SK-N-MC (cell line): ENCODE results near the gene USP10.

ENCODE experiments used
- DNase-seq: peaks from one replicate; pipeline ENCODE4 v3.0.0-alpha.2; 2011; ENCODE audit warnings: low read depth, low spot score
- H3K27ac ChIP-seq: fragments of 200-600 bp; sonication (generic); 2 replicates; pipeline ENCODE4 v1.5.1; 2016; ENCODE audit warnings: mixed run types
- H3K36me3 ChIP-seq: fragments of 200-600 bp; sonication (generic); 2 replicates; pipeline ENCODE4 v1.6.1; 2017; ENCODE audit warnings: antibody characterized with exemption, low read length, mixed read lengths; ENCODE audit not compliant: insufficient read depth
- H3K4me3 ChIP-seq: fragments of 200-600 bp; sonication (generic); 2 replicates; pipeline ENCODE4 v1.5.1; 2016
- H3K9ac ChIP-seq: fragments of 200-600 bp; sonication (generic); 2 replicates; pipeline ENCODE4 v1.8.0; 2017; ENCODE audit warnings: mixed run types, mixed read lengths; ENCODE audit not compliant: insufficient read length
- H3K9me3 ChIP-seq: fragments of 200-600 bp; sonication (generic); 2 replicates; pipeline ENCODE4 v1.6.1; 2017; ENCODE audit warnings: low read depth, mild to moderate bottlenecking, antibody characterized with exemption, low read length, moderate library complexity, mixed read lengths
- EZH2 ChIP-seq: fragments of 200-600 bp; sonication (generic); IDR thresholded peaks from one replicate; pipeline ENCODE4 v1.6.1; 2017; ENCODE audit warnings: antibody characterized with exemption
- FOXP2 ChIP-seq: optimal IDR thresholded peaks from 2 replicates; pipeline ENCODE3; 2011; ENCODE audit warnings: mild to moderate bottlenecking, moderate library complexity; ENCODE audit not compliant: insufficient read depth; ENCODE audit errors: extremely low read length, control extremely low read depth
- POLR2AphosphoS5 ChIP-seq: IDR thresholded peaks from 2 replicates; pipeline ENCODE4 v1.6.1; 2012; ENCODE audit warnings: mild to moderate bottlenecking, low read depth, low read length, borderline replicate concordance

The USP10 gene

DNA sequence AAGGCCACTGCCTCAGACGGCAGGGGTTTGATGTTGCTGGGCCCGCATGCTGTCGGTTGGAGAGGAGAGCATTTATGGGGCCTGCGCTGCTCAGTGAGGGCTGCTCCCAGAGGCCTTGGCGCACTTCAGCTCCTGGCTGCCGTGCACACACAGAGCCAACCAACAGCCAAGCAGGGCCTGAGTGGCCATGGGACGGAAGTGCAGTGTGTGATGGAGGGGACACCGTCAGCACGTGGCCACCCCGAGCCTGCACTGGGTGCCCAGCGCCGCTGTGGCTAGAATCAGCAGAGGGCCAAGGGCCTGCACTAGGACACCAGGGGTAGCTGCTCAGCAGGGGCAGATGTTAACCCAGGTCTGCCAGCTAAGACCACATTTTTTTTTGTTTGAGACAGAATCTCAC is 29.7 kb upstream of the USP10 start:
- no peak for DNase-seq
- no peak overlapping the region for H3K4me3 ChIP-seq
- H3K36me3 ChIP-seq: no peaks in the 10 kb centered on the region
- H3K9ac ChIP-seq: no peak overlapping the region
- no peak overlapping the region for H3K27ac ChIP-seq
- TF ChIP-seq EZH2: no peak
- TF ChIP-seq POLR2AphosphoS5: no peak
- TF ChIP-seq FOXP2: no peak
- H3K9me3 ChIP-seq: no peaks in the 10 kb centered on the region

DNA sequence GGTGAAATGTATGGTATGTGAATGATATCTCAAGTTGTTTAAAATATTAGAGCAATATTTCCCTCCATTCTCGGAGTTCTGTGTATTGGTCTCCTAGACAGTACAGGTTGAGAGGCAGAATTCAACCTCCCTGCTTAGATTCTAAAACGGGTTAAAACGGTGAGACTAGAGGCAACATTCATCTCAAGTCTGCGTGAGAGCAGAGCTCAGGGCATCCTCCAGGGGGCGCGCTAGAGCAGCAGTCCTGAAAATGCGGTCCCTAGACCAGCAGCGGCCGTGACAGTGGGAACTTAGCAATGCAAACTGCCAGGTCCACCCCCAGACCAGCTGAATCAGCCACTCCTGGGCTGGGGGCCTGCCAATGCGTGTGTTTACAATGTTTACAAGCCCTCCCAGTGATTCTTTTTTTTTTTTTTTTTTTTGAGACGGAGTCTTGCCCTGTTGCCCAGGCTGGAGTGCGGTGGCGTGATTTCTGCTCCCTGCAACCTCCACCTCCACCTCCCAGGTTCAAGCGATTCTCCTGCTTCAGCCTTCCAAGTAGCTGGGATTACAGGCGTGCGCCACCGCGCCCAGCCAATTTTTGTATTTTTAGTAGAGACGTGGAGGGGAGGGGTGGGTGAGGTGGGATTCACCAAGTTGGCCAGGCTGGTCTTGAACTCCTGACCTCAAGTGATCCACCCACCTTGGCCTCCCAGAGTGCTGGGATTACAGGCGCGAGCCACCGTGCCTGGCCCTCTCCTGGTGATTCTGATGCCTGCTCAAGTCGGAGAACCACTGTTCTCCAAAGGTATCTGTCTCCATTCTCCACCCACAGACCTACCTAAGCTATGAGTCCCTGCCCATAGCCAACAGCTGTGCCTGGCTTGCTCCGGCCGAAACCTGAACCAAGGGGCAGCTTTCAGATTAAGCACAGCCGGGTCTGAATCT is 27.3 kb upstream of the USP10 start:
- Histone ChIP-seq H3K27ac (no peak overlapping the region), H3K9me3 (no peaks in the 10 kb centered on the region), H3K4me3 (no peak overlapping the region), H3K36me3 (no peaks in the 10 kb centered on the region), H3K9ac (no peak overlapping the region)
- TF ChIP-seq EZH2: no peak
- TF ChIP-seq POLR2AphosphoS5: no peak
- no peak for TF ChIP-seq FOXP2
- no peak for DNase-seq

DNA sequence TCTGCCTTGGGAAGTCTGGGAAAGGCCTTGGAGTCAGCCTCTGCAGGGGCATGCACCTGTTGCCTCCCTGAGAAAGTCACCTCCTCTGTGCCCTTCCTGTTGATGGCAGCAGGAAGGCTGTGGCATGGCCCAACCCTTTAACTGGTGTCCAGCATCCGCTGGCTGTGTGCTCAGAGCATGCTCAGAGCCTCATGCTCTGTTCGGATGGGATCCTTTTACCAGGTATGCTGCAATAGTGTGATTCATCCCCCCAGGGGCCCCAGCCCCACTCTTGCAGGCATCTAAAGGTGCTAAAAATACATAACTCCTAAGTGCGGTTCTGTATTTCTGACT is 26.6 kb upstream of the USP10 start:
- TF ChIP-seq POLR2AphosphoS5: no peak
- no peak for TF ChIP-seq EZH2
- no peak for TF ChIP-seq FOXP2
- no peaks in the 10 kb centered on the region for H3K36me3 ChIP-seq
- no peak overlapping the region for H3K27ac ChIP-seq
- no peak overlapping the region for H3K4me3 ChIP-seq
- DNase-seq: no peak
- no peak overlapping the region for H3K9ac ChIP-seq
- H3K9me3 ChIP-seq: no peaks in the 10 kb centered on the region

DNA sequence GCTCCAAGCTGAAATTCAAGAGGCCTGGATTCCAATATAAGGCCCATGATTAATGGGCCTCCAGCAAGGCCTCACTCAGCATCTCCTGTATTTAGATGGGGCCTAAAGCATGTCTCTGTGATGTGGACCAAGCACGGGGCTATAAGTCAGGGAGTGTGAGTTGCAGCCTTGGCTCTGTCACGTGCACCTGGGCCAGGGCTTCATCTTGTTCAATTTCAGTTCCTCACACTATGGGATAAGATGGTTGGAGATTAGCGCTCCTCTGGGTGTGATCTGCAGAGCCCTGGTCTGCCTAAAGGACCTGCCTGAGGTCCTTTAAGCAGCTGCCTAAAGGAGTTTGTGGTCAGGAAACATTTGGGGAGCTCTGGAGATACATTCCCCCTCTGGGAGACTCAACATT is 26.2 kb upstream of the USP10 start:
- H3K9me3 ChIP-seq: no peaks in the 10 kb centered on the region
- TF ChIP-seq EZH2: no peak
- TF ChIP-seq POLR2AphosphoS5: no peak
- no peak for TF ChIP-seq FOXP2
- no peak overlapping the region for H3K4me3 ChIP-seq
- DNase-seq: no peak
- H3K36me3 ChIP-seq: no peaks in the 10 kb centered on the region
- no peak overlapping the region for H3K27ac ChIP-seq
- no peak overlapping the region for H3K9ac ChIP-seq

DNA sequence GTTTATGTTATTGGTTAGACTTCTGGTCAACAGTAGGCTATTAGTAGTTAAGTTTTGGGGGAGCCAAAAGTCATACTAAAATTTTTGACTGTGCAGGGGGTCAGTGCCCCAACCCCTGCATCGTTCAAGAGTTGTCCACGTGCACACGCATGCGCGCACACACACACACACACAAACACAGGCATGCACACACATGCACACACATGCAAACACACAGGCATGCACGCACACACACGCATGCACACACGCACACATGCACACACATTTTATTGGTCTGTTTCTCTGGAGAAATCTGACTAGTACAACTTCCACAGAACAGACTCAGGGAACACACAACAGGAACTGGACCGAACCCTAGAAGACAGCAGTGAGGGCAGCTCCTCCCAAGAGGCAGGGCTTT is 24.4 kb upstream of the USP10 start:
- Histone ChIP-seq H3K4me3 (no peak overlapping the region), H3K9me3 (no peaks in the 10 kb centered on the region)

DNA sequence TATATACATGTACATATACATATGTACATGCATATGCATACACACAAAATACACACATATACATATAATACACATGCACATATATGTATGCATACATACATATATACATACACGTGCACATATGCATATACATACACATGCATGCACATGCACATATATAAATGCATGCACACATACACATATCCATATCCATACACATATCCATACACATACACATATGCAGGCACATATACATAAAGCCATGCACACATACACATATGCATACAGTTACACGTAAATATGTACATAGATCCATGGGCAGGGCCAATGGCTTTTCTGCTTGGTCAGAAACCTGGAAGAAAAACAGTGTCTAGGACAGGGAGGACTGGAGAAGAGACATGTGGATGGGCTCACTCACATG is 23.9 kb upstream of the USP10 start:
- TF ChIP-seq EZH2: no peak
- TF ChIP-seq FOXP2: no peak
- no peak for TF ChIP-seq POLR2AphosphoS5
- no peak for DNase-seq

More for the DNA sequence above, 24.4 kb upstream of the USP10 start:
- H3K36me3 ChIP-seq: no peaks in the 10 kb centered on the region
- DNase-seq: no peak
- no peak overlapping the region for H3K27ac ChIP-seq
- TF ChIP-seq EZH2 (no peak), POLR2AphosphoS5 (no peak), FOXP2 (no peak)
- no peak overlapping the region for H3K9ac ChIP-seq

DNA sequence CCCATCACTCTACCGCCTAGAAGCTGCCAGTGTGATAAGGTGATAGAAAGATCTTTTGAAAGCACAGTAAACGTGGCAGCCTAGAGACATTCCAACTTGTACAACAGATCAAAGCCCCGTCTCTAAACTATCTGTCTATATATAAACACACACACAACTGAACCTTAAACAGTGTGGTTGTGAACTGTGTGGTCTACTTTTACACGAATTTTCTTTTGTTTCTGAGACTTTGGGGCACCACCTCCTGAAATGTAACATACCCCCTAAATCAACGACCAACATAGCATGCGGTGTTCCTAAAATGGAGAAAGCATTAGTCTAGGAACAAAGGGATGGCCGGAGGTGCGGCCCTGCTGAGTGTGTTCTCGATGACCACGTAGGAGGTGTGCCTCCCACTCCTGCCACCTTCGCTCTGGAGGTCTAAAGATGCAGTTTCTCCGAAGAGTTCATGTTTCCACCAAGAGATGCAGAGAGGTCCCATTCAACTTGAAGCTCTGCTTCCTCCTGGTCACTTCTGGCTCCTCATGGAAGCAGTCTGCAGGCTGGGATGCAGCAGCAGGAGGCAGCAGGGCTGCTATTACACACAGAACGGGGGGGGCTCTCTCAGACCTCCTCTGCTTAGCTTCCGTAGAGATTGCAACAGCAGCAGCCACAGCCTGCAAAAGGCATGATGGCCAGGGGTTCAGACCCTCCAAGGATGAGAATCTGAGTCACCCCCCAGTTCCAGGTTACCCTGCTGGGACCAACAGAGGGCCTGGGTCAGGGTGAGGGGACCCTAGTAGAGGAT is 22.6 kb upstream of the USP10 start:
- no peaks in the 10 kb centered on the region for H3K9me3 ChIP-seq
- H3K36me3 ChIP-seq: no peaks in the 10 kb centered on the region
- TF ChIP-seq FOXP2 (no peak), EZH2 (no peak), POLR2AphosphoS5 (no peak)
- H3K9ac ChIP-seq: no peak overlapping the region
- no peak overlapping the region for H3K27ac ChIP-seq
- no peak overlapping the region for H3K4me3 ChIP-seq
- DNase-seq: no peak

More for the DNA sequence above, 23.9 kb upstream of the USP10 start:
- Histone ChIP-seq H3K27ac (no peak overlapping the region), H3K9me3 (no peaks in the 10 kb centered on the region), H3K36me3 (no peaks in the 10 kb centered on the region), H3K9ac (no peak overlapping the region), H3K4me3 (no peak overlapping the region)

DNA sequence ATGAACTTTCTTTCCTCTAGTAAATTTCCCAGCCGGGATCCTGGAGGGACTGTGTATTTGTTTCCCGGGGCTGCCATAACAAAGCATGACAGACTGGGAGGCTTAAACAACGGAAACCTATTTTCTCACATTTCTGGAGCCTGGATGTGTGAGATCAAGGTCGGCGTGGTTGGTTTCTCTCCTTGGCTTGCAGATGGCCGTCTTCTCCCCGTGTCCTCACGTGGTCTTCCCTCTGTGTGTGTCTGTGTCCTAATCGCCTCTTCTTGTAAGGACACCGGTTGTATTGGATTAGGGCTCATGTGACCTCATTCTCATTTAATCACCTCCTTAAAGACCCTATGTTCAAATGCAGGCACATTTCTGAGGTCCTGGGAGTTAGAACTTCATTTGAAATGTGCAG is 22.0 kb upstream of the USP10 start:
- DNase-seq: no peak
- H3K4me3 ChIP-seq: no peak overlapping the region
- no peak for TF ChIP-seq FOXP2
- TF ChIP-seq EZH2: no peak
- no peak for TF ChIP-seq POLR2AphosphoS5
- H3K9me3 ChIP-seq: no peaks in the 10 kb centered on the region
- H3K9ac ChIP-seq: no peak overlapping the region
- H3K27ac ChIP-seq: no peak overlapping the region
- H3K36me3 ChIP-seq: no peaks in the 10 kb centered on the region
